ENCODE measurements around the gene BACH2.
"Not testable (repeated sequence)": the region's sequence is repeated elsewhere in the genome, so short reads cannot be mapped to it uniquely, and the experiment has no call there.

BACH2 gene

DNA sequence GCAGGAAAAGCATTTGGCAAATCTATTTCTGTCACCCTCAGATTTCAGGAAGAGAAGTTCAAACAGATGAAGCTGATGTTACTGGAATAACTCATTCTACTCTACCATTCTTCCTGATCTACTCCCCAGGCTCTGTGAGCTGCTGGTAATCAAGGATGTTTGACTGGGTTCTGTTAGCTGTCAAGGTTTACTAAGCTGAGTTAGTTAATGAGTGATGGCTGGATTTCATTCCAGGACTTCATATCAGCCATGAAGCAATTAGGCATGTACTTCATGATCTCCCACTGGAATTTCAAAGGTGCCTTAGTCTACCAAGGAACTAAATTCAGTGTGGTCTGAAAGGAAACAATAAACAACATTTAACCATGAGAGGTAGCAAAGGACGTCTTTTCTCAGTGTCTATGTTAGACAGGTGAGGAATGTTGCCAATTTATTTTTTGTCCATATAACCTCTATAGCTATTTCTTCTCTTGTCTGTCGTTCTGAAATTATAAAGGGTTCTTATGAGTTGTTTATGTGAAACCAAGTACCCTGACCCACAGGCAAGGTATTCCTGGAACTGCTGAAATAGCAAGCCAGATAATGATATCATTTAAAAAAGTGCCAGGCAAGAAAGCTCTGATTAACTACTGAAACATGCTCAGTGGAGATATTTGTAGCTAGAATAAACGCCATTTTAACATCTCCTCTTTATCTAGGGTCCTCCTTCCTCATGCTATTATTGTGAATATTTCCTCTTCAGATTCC, 112.9 kb downstream of the BACH2 start:
- Mint-ChIP-seq H3K9me3 (no peaks in the 10 kb centered on the region), H3K4me3 (no peak overlapping the region), H3K36me3 (no peaks in the 10 kb centered on the region), H3K4me1 (peaks cover 14% of the 10 kb centered on the region), H3K27ac (peak overlapping the region; percentile 39)
- DNase-seq (ENCODE audit: low spot score in 2 of 2) (no peak), ATAC-seq (no peak)

DNA sequence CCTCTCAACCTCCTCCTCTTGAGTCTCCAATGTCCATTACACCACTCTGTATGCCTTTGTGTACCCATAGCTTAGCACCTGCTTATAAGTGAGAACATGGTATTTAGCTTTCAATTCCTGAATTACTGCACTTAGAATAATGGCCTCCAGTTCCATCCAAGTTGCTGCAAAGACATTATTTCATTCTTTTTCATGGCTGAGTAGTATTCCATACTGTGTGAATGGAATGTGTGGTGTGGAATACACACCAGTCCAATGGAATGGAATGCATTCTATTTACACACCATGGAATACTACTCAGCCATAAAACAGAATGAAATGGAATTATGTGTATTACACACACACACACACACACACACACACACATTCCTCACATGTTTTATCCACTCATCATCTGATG, 116.1 kb downstream of the BACH2 start:
- no peaks in the 10 kb centered on the region for H3K36me3 Mint-ChIP-seq
- no peak for ATAC-seq
- no peak for DNase-seq (ENCODE audit: low spot score in 2 of 2)
- H3K27ac Mint-ChIP-seq: no peak overlapping the region
- H3K4me3 Mint-ChIP-seq: no peak overlapping the region
- H3K9me3 Mint-ChIP-seq: no peaks in the 10 kb centered on the region
- H3K4me1 Mint-ChIP-seq: peaks cover 24% of the 10 kb centered on the region

DNA sequence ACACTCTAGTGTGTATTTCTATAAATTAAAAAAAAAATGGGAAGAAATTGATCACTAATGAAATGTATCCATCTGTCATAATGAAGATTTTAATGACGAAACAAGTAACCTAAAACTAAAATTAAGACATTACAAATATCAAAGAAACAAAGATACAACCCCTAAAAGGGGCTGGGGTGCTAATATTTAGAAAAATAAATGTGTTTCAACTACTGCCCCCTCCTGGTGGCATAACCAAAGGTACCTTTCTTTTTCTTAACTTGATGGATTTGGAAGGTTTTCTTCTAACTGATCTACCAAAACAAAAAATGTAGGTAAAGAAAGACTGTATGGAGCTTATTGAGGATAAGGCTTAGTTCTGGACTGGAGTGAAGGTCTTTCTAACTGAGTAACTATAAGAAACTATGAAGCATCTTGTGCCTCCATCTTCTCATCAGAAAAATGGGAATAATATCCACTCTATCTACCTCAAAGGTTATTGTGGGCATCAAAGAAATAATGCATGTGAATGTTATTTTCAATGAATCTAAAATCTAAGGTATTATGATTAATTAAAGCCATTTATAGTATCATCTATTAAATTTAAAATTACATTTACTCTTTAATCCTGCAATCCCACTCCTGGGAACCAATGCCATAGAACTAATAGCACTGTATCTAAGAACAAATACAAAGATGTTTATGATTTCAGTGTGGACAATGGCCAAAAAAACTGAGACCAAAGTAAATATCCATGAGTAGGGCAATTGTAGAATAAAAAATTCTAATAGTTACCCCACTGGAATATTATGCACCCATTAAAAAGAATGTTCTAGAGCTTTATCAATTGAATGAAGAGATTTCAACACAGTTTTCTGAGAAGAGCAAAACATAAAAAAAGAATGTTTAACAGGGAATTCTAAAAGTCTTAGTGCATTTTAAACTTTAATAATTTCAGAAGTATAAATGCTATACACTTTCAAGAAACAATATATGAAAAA, 117.2 kb downstream of the BACH2 start:
- Mint-ChIP-seq H3K9me3 (no peaks in the 10 kb centered on the region), H3K4me1 (peaks cover 24% of the 10 kb centered on the region), H3K36me3 (no peaks in the 10 kb centered on the region), H3K27ac (no peak overlapping the region), H3K4me3 (no peak overlapping the region)
- ATAC-seq: no peak
- DNase-seq (ENCODE audit: low spot score in 2 of 2): no peak

DNA sequence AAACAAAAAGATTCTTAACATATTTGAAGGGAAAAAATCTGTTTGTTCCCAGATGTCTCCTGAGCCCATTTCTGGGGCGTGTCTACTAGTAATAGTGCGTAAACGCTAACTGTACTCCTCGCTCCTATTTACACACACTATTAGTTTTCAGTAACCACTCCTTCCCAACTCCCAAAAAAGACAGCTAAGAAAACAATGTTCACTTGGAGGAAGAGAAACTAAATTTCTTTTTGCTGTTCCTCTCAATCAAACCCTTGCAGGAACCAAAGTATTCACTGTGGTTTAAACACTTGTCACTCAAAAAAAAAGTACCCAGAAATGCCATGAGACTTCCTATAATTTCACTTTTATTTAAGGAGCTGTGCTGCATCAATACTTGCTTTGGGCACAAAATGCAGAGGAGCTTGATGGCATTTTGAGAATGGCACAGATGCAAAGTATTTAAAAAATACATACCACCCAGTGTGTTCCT, 118.2 kb downstream of the BACH2 start:
- Mint-ChIP-seq H3K9me3 (no peaks in the 10 kb centered on the region), H3K4me3 (peak overlapping the region; percentile 14), H3K4me1 (peaks cover 24% of the 10 kb centered on the region), H3K36me3 (no peaks in the 10 kb centered on the region), H3K27ac (no peak overlapping the region)
- DNase-seq (ENCODE audit: low spot score in 2 of 2) (no peak), ATAC-seq (no peak)

DNA sequence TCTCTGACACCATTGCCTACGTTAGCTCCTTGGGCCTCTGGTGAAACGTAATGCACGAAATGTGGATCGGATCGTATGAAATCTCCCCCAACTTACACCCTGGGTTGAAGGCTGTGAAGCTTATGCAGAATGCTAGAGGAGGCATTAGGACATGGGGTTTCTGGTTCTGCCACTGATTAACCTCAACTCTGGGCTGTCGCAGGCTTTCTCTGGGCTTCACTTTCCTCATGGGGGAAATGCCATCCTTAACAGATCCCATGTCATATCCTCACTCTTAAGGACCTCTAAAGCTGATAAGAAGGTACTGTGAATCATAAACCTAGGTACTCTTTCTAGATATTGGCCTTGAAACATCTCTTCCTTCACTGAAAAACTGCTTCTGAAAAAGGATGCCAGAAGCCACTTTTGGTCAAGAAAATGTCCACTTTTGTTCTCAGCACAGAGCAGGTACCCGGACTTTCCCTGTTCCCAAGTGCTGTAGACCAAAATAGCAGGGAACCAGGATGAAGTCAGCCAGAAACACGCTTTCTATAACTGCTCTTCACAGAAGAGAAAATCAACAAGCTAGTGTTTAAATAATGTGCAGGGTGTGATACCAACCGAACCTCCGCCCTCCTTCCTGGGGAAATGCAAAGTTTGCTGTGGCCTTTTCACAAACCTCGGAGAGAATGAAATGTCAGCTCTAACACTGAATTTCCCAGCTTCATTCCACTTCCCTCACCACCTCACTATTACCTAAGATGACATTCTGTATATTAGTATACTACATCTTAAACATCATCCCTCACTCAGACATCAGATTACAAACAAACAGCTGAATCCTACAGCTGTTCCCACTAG, 118.9 kb downstream of the BACH2 start:
- Mint-ChIP-seq H3K4me3 (peak overlapping the region; percentile 14), H3K36me3 (no peaks in the 10 kb centered on the region), H3K27ac (no peak overlapping the region), H3K9me3 (no peaks in the 10 kb centered on the region), H3K4me1 (peaks cover 24% of the 10 kb centered on the region)
- ATAC-seq (no peak), DNase-seq (ENCODE audit: low spot score in 2 of 2) (no peak)

DNA sequence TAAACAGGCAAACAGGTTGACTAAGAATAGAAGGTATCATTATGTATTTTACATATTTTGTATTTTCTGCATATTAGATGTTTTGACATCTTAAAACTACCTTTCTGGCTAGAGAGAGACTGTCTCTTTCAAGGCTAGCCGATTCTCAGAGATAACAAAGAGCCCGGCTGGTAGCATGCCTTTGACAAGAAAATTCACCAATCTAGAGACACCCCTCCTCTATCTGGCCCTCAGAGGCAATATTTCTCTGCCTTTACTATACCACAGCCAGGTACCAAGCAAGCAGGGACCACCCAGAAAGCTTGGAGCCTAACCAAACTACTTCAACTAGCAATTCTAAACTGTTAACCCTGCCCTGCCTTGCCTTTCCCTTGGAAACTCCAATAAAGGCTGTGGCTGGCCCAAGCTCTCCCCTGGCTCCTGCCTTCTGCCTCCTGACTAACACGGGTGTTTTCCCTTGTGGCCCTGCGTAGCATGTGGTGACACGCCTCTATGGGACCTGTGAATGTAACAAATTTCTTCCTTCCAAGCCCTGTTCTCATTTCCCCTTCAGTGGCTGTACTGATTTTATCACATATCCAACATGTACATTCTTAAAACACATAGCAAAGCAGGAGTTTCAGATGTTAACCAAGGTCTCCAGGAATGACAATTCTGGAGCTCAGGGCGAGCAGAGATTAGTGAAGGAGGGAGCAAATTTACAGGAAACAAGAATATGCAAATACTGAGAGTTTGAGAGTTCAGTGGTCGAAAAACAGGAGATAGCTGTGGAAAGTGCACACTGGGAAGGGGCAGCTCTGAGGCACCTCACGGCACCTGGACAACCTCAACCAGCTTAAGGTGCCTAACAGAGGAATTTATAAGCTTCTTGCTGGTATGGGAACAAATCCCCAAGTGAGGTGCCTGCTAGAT, 120.8 kb downstream of the BACH2 start:
- DNase-seq (ENCODE audit: low spot score in 2 of 2) (no peak), ATAC-seq (peak; percentile 98)
- H3K4me3 Mint-ChIP-seq: peak overlapping the region; percentile 0
- no peaks in the 10 kb centered on the region for H3K36me3 Mint-ChIP-seq
- H3K27ac Mint-ChIP-seq: no peak overlapping the region
- no peaks in the 10 kb centered on the region for H3K9me3 Mint-ChIP-seq
- H3K4me1 Mint-ChIP-seq: peaks cover 24% of the 10 kb centered on the region

DNA sequence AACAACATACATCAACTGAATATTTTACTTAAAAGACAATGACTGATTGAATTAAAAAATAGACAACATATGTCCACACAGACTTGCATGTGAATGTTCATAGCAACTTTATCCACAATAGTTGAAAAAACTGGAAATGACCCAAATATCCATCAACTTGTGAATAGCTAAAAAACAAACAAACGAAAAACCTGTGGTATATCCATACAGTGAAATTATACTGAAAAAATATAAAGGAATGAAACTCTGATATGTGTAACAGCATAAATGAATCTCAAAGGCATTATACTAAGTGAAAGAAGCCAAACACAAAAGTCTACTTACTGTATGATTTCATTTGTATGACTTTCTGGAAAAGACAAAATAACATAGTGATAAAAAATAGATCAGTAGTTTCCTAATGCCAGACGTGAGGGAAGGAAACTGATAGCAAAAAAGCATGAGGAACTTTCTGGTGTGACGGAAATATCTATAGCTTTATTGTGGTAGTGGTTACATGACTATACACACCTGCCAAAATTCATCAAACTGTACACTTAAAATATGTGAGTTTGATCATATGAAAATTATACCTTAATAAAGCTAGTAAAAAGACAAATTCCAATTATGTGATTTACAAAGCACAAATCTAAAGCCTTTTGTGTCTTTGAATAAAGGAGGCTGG, 123.2 kb downstream of the BACH2 start:
- Mint-ChIP-seq H3K9me3 (no peaks in the 10 kb centered on the region), H3K36me3 (no peaks in the 10 kb centered on the region), H3K4me3 (no peak overlapping the region), H3K4me1 (peaks cover 26% of the 10 kb centered on the region), H3K27ac (no peak overlapping the region)
- DNase-seq (ENCODE audit: low spot score in 2 of 2) (no peak), ATAC-seq (no peak)

DNA sequence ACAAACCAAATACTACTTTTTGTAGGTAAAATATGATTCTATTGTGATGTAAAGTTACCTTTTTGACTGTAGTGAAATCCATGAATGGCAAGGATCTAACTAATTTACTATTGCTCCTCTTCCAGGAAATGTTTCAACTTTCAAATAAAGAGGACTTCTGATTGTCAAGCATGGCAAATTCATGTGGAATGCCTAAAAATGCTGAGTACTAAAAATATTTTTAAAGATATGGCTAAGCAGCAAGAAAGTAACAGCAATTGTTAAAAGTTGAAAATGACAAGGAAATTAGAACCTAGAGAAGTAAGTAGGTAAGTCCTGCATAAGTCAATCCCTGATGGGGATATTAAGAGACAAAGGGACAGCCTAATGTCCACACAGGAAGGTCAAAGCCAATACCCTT, 126.0 kb downstream of the BACH2 start:
- no peak for DNase-seq (ENCODE audit: low spot score in 2 of 2)

DNA sequence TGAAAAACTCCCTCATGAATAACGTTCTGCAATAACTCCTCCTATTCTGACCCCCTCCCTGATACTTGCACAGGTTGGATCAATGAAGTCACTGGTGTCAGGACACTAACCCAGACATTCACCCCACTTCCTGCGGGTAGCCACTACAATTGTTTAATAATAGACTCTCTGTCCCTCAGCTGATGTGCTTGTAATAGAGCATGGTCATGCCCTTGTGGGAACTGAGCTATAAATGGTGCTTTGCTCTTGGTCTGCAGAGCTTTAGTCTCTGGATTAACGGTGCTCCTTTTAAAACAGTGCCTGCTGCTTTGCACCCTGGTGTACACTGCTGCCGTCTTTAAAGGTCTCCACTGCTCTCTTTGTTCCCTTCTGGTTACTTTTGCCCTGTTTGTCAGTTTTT, 127.3 kb downstream of the BACH2 start:
- Mint-ChIP-seq H3K4me3 (no peak overlapping the region), H3K9me3 (no peaks in the 10 kb centered on the region), H3K36me3 (no peaks in the 10 kb centered on the region), H3K4me1 (peaks cover 4% of the 10 kb centered on the region), H3K27ac (no peak overlapping the region)
- no peak for DNase-seq (ENCODE audit: low spot score in 2 of 2)
- ATAC-seq: no peak

More for the DNA sequence above, 126.0 kb downstream of the BACH2 start:
- H3K4me3 Mint-ChIP-seq: no peak overlapping the region
- no peak overlapping the region for H3K27ac Mint-ChIP-seq
- no peak for ATAC-seq
- no peaks in the 10 kb centered on the region for H3K36me3 Mint-ChIP-seq
- H3K4me1 Mint-ChIP-seq: peaks cover 5% of the 10 kb centered on the region
- H3K9me3 Mint-ChIP-seq: no peaks in the 10 kb centered on the region

DNA sequence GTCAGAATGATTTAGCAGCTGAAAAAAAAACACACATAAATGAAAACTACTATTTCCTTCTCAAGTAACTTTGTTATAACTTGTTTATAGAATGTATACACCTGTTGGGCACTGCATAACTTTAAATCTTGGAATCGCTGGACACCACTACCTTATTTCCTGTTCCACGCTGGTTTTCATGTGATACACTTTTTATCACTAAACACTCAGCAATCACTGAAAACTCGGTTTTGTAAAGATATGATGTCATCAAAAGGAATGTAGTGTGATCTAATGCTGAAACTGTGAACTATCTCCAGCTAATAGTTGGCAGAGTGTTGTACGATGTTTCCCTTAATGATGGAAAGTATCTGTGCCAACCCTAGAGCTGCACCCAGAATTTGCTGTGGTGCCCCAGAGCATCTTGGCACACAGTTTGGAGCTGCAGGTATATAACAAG, 127.9 kb downstream of the BACH2 start:
- H3K27ac Mint-ChIP-seq: no peak overlapping the region
- no peak for DNase-seq (ENCODE audit: low spot score in 2 of 2)
- peaks cover 4% of the 10 kb centered on the region for H3K4me1 Mint-ChIP-seq
- no peaks in the 10 kb centered on the region for H3K9me3 Mint-ChIP-seq
- ATAC-seq: no peak
- H3K36me3 Mint-ChIP-seq: no peaks in the 10 kb centered on the region
- no peak overlapping the region for H3K4me3 Mint-ChIP-seq

DNA sequence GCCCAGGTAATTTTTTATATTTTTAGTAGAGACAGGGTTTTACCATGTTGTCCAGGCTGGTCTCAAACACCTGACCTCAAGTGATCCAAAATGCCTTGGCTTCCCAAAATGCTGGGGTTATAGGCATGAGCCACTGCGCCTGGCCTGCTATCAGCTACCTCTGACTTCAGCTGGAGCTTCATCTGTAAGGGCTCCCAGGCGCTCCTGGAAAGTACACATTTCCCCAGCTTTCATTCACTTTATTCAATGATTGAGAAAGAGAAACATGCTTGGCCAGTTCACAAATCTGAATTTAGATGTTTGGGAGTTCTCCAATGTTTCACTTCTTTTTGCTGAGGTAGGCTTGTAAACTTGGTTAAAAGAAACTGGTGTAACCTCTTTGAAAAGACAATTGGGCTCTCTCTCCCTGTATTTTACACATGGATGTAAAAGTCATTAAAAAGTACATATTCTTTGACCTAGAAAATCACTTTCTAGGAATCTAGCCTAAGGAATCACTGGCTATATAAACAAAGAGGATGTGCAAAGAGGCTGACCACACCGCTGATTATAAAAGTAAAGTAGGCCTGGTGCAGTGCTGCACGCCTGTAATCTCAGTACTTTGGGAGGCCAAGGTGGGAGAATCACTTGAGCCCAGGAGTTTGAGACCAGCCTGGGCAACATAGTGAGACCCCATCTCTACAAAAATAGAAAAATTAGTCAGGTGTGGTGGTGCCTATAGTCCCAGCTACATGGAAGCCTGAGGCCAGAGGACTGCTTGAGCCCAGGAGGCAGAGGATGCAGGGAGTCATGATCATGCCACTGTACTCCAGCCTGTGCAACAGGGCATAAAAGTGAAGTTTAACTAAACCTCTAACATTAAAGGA, 128.9 kb downstream of the BACH2 start:
- Mint-ChIP-seq H3K4me3 (no peak overlapping the region), H3K27ac (no peak overlapping the region), H3K9me3 (no peaks in the 10 kb centered on the region), H3K4me1 (peaks cover 4% of the 10 kb centered on the region), H3K36me3 (no peaks in the 10 kb centered on the region)
- ATAC-seq: no peak
- no peak for DNase-seq (ENCODE audit: low spot score in 2 of 2)

DNA sequence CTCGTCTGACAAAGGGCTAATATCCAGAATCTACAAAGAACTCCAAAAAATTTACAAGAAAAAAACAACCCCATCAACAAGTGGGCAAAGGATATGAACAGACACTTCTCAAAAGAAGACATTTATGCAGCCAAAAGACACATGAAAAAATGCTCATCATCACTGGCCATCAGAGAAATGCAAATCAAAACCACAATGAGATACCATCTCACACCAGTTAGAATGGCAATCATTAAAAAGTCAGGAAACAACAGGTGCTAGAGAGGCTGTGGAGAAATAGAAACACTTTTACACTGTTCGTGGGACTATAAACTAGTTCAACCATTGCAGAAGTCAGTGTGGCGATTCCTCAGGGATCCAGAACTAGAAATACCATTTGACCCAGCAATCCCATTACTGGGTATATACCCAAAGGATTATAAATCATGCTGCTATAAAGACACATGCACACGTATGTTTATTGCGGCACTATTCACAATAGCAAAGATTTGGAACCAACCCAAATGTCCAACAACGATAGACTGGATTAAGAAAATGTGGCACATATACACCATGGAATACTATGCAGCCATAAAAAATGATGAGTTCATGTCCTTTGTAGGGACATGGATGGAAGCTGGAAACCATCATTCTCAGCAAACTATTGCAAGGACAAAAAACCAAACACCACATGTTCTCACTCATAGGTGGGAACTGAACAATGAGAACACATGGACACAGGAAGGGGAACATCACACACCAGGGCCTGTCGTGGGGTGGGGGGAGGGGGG, 130.3 kb downstream of the BACH2 start:
- H3K4me1 Mint-ChIP-seq; H3K9me3 Mint-ChIP-seq; H3K27ac Mint-ChIP-seq; H3K4me3 Mint-ChIP-seq; DNase-seq (ENCODE audit: low spot score in 2 of 2); H3K36me3 Mint-ChIP-seq; ATAC-seq: not testable (repeated sequence)

Measured in stimulated activated effector memory CD8-positive, alpha-beta T cell treated with anti-CD3 and anti-CD28 coated beads, Interleukin-12 subunit alpha, Interleukin-12 subunit beta, amount 100 ng/mL, for 72 hours (primary cell).